ENCODE results near the gene PCDHB15.
"Not testable (repeated sequence)": the region's sequence is repeated elsewhere in the genome, so short reads cannot be mapped to it uniquely, and the experiment has no call there.

Gene PCDHB15

DNA sequence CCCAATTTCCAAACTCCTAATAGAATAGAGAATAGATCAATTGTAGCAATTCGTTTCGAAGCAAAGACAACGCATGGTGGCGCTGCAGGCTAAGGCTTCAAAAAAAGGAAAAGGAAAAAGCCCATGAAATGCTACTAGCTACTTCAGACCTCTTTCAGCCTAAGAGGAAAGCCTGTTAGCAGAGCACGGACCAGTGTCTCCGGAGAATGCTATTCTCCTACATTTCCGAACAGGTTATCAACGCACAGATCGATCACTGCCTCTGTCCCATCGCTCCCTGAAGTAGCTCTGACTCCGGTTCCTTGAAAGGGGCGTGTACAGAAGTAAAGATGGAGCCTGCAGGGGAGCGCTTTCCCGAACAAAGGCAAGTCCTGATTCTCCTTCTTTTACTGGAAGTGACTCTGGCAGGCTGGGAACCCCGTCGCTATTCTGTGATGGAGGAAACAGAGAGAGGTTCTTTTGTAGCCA is at the start of gene PCDHB15:
PCDHB15 (plus strand) TSS at position 146 of the 468 bp plus-strand sequence; CDS start at position 330, 184 bp downstream.
- Mint-ChIP-seq H3K4me3 (peak within 1 kb of the TSS; percentile 23), H3K27me3 (peaks cover 35% of the 10 kb centered on the region), H3K27ac (ENCODE audit: low read depth) (no peak within 1 kb of the TSS), H3K4me1 (no peaks in the 10 kb centered on the region), H3K9me3 (peaks cover 20% of the 10 kb centered on the region), H3K36me3 (ENCODE audit: insufficient read depth) (no peaks in the 10 kb centered on the region)
- no peak for ATAC-seq (replicated peaks; ENCODE audit: extremely low read depth, poor library complexity, severe bottlenecking)
- no peak for DNase-seq (ENCODE audit: low spot score in 2 of 2)

DNA sequence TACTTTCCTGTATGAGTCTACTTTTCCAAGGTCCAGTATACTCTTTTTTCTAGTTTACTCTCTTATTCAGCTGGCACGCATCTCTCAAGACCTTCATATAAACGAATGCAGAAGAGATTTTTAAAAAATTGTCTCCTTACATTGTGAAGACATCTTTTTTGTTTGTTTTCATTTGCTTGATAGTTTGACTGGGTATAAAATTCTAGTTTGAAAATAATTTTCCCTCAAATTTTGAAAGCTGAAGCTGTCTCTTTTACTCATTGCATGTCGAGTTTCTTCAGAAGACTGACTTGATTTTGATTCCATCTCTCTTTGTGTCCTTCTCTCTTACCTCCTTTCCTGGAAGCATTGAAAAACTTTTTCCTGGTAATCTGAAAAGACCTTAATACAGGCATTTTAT is 48.8 kb upstream of the PCDHB15 start:
- no peak overlapping the region for H3K27ac Mint-ChIP-seq (ENCODE audit: low read depth)
- peaks cover 22% of the 10 kb centered on the region for H3K9me3 Mint-ChIP-seq
- peaks cover 59% of the 10 kb centered on the region for H3K27me3 Mint-ChIP-seq
- no peaks in the 10 kb centered on the region for H3K36me3 Mint-ChIP-seq (ENCODE audit: insufficient read depth)
- no peak for ATAC-seq (replicated peaks; ENCODE audit: extremely low read depth, poor library complexity, severe bottlenecking)
- no peak for DNase-seq (ENCODE audit: low spot score in 2 of 2)
- no peak overlapping the region for H3K4me3 Mint-ChIP-seq
- H3K4me1 Mint-ChIP-seq, result no peaks in the 10 kb centered on the region

DNA sequence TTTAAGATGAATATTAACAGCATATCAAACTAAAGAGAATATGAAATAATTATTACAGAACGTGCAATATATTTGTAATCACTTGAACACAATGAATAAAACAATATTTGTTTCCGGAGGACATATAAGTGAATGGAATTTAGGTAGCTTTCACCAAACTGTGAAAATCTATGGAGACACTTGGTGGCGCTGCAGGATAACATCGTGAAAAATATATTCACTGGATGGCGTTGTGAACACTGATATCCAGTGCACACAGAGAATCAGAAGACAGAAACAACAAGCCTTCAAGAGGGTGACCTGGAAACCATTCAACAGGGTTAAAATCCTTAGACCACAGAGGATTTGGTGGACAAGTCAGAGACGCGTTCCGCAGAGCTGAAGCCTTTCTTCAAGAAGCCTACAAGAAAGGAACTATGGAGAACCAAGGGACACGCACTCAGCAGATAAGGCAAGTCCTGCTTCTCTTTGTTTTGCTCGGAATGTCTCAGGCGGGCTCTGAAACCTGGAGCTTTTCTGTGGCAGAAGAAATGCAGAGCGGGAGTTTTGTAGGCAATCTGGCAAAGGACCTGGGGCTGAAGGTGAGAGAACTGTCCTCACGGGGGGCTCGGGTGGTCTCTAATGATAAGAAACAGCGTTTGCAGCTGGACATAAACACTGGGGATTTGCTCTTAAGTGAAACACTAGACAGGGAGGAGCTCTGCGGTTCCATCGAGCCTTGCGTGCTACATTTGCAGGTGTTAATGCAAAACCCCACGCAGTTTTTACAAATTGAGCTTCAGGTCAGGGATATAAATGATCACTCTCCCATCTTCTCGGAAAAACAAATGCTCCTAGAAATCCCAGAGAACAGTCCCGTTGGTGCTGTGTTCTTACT is 45.6 kb upstream of the PCDHB15 start, which contains the start of gene PCDHB11:
PCDHB11 (plus strand) TSS at position 269 of the 877 bp plus-strand sequence; CDS start at position 417, 148 bp downstream.
- ATAC-seq (replicated peaks; ENCODE audit: extremely low read depth, poor library complexity, severe bottlenecking), result no peak
- Mint-ChIP-seq H3K4me3 (no peak within 1 kb of the TSS), H3K4me1 (no peaks in the 10 kb centered on the region), H3K27ac (ENCODE audit: low read depth) (no peak within 1 kb of the TSS), H3K36me3 (ENCODE audit: insufficient read depth) (no peaks in the 10 kb centered on the region), H3K9me3 (peaks cover 22% of the 10 kb centered on the region), H3K27me3 (peaks cover 55% of the 10 kb centered on the region)
- no peak for DNase-seq (ENCODE audit: low spot score in 2 of 2)

DNA sequence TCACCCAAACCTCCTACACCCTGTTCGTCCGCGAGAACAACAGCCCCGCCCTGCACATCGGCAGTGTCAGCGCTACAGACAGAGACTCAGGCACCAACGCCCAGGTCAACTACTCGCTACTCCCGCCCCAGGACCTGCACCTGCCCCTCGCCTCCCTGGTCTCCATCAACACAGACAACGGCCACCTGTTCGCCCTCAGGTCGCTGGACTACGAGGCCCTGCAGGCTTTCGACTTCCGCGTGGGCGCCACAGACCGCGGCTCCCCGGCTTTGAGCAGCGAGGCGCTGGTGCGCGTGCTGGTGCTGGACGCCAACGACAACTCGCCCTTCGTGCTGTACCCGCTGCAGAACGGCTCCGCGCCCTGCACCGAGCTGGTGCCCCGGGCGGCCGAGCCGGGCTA is 44.1 kb upstream of the PCDHB15 start:
- H3K4me1 Mint-ChIP-seq; H3K27ac Mint-ChIP-seq (ENCODE audit: low read depth); DNase-seq (ENCODE audit: low spot score in 2 of 2); ATAC-seq (replicated peaks; ENCODE audit: extremely low read depth, poor library complexity, severe bottlenecking); H3K36me3 Mint-ChIP-seq (ENCODE audit: insufficient read depth); H3K4me3 Mint-ChIP-seq: not testable (repeated sequence)
- H3K9me3 Mint-ChIP-seq, result peaks cover 22% of the 10 kb centered on the region
- H3K27me3 Mint-ChIP-seq, result peaks cover 71% of the 10 kb centered on the region

DNA sequence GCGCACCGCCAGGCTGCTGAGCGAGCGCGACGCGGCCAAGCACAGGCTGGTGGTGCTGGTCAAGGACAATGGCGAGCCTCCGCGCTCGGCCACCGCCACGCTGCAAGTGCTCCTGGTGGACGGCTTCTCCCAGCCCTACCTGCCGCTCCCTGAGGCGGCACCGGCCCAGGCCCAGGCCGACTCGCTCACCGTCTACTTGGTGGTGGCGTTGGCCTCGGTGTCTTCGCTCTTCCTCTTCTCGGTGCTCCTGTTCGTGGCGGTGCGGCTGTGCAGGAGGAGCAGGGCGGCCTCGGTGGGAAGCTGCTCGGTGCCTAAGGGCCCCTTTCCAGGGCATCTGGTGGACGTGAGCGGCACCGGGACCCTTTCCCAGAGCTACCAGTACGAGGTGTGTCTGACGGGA is 43.5 kb upstream of the PCDHB15 start:
- H3K4me3 Mint-ChIP-seq; H3K4me1 Mint-ChIP-seq; H3K27ac Mint-ChIP-seq (ENCODE audit: low read depth); DNase-seq (ENCODE audit: low spot score in 2 of 2); H3K36me3 Mint-ChIP-seq (ENCODE audit: insufficient read depth); ATAC-seq (replicated peaks; ENCODE audit: extremely low read depth, poor library complexity, severe bottlenecking): not testable (repeated sequence)
- Mint-ChIP-seq H3K27me3 (peaks cover 71% of the 10 kb centered on the region), H3K9me3 (peaks cover 17% of the 10 kb centered on the region)

DNA sequence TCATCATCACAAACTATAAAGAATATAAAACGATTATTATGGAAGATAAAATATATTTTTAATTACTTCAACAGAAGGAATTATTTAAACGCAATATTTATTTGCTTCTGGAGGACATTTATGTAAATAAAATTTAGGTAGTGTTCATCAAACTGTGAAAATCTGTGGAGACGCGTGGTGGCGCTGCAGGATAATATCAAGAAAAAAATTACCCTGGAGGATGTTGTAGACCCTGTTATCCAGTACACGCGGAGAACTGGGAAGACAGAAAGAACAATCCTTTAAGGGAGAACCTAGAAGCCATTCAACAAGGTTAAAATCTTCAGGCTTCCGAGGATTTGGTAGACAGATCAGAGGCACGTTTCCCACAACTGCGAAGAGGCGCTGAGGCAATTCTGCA is 36.7 kb upstream of the PCDHB15 start, which contains the start of gene PCDHB12:
PCDHB12 (plus strand) TSS at position 242 of the 400 bp plus-strand sequence. CDS start 189 bp downstream, outside the sequence.
- Mint-ChIP-seq H3K9me3 (no peaks in the 10 kb centered on the region), H3K27me3 (peaks cover 89% of the 10 kb centered on the region), H3K4me1 (no peaks in the 10 kb centered on the region), H3K36me3 (ENCODE audit: insufficient read depth) (no peaks in the 10 kb centered on the region), H3K27ac (ENCODE audit: low read depth) (no peak within 1 kb of the TSS), H3K4me3 (no peak within 1 kb of the TSS)
- DNase-seq (ENCODE audit: low spot score in 2 of 2) (no peak), ATAC-seq (replicated peaks; ENCODE audit: extremely low read depth, poor library complexity, severe bottlenecking) (no peak)

DNA sequence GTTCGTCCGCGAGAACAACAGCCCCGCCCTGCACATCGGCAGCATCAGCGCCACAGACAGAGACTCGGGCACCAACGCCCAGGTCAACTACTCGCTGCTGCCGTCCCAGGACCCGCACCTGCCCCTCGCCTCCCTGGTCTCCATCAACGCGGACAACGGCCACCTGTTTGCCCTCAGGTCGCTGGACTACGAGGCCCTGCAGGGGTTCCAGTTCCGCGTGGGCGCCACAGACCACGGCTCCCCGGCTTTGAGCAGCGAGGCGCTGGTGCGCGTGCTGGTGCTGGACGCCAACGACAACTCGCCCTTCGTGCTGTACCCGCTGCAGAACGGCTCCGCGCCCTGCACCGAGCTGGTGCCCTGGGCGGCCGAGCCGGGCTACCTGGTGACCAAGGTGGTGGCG is 34.9 kb upstream of the PCDHB15 start:
- not testable (repeated sequence) for H3K4me1 Mint-ChIP-seq; H3K36me3 Mint-ChIP-seq (ENCODE audit: insufficient read depth); ATAC-seq (replicated peaks; ENCODE audit: extremely low read depth, poor library complexity, severe bottlenecking); DNase-seq (ENCODE audit: low spot score in 2 of 2); H3K27ac Mint-ChIP-seq (ENCODE audit: low read depth); H3K9me3 Mint-ChIP-seq; H3K4me3 Mint-ChIP-seq
- peaks cover 80% of the 10 kb centered on the region for H3K27me3 Mint-ChIP-seq

DNA sequence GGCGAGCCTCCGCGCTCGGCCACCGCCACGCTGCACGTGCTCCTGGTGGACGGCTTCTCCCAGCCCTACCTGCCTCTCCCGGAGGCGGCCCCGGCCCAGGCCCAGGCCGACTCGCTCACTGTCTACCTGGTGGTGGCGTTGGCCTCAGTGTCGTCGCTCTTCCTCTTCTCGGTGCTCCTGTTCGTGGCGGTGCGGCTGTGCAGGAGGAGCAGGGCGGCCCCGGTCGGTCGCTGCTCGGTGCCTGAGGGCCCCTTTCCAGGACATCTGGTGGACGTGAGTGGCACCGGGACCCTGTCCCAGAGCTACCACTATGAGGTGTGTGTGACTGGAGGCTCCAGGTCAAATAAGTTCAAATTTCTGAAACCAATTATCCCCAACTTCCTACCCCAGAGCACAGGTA is 34.3 kb upstream of the PCDHB15 start:
- not testable (repeated sequence) for DNase-seq (ENCODE audit: low spot score in 2 of 2); H3K9me3 Mint-ChIP-seq; H3K36me3 Mint-ChIP-seq (ENCODE audit: insufficient read depth); ATAC-seq (replicated peaks; ENCODE audit: extremely low read depth, poor library complexity, severe bottlenecking); H3K4me3 Mint-ChIP-seq; H3K27ac Mint-ChIP-seq (ENCODE audit: low read depth); H3K4me1 Mint-ChIP-seq
- peaks cover 74% of the 10 kb centered on the region for H3K27me3 Mint-ChIP-seq

DNA sequence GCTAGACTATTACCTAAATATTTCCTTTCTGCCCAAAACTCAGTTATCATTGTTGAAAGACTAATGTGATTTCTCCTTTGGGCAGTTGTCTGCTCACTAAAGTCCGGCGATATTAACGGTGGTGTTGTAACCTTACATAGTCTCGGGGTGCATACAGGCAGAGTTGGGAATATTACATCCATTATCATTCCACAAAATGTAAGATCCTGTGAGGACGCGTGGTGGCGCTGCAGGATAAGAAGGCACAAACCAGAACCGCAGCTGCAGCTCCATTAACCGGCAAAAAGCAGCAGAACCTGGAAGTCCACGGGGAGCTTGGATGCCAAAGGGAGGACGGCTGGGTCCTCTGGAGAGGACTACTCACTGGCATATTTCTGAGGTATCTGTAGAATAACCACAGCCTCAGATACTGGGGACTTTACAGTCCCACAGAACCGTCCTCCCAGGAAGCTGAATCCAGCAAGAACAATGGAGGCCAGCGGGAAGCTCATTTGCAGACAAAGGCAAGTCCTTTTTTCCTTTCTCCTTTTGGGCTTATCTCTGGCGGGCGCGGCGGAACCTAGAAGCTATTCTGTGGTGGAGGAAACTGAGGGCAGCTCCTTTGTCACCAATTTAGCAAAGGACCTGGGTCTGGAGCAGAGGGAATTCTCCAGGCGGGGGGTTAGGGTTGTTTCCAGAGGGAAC is 31.4 kb upstream of the PCDHB15 start, which contains the start of gene PCDHB13:
PCDHB13 (plus strand) TSS at position 264 of the 684 bp plus-strand sequence; CDS start at position 469, 205 bp downstream.
- peak within 1 kb of the TSS; percentile 52 for H3K4me3 Mint-ChIP-seq
- H3K9me3 Mint-ChIP-seq; H3K36me3 Mint-ChIP-seq (ENCODE audit: insufficient read depth); DNase-seq (ENCODE audit: low spot score in 2 of 2); ATAC-seq (replicated peaks; ENCODE audit: extremely low read depth, poor library complexity, severe bottlenecking); H3K4me1 Mint-ChIP-seq: not testable (repeated sequence)
- H3K27ac Mint-ChIP-seq (ENCODE audit: low read depth), result peak within 1 kb of the TSS; percentile 35
- H3K27me3 Mint-ChIP-seq, result peaks cover 45% of the 10 kb centered on the region

DNA sequence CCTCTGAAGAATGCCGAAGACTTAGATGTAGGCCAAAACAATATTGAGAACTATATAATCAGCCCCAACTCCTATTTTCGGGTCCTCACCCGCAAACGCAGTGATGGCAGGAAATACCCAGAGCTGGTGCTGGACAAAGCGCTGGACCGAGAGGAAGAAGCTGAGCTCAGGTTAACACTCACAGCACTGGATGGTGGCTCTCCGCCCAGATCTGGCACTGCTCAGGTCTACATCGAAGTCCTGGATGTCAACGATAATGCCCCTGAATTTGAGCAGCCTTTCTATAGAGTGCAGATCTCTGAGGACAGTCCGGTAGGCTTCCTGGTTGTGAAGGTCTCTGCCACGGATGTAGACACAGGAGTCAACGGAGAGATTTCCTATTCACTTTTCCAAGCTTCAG is 30.6 kb upstream of the PCDHB15 start:
- H3K4me1 Mint-ChIP-seq; H3K36me3 Mint-ChIP-seq (ENCODE audit: insufficient read depth); ATAC-seq (replicated peaks; ENCODE audit: extremely low read depth, poor library complexity, severe bottlenecking); DNase-seq (ENCODE audit: low spot score in 2 of 2); H3K4me3 Mint-ChIP-seq; H3K27ac Mint-ChIP-seq (ENCODE audit: low read depth); H3K9me3 Mint-ChIP-seq: not testable (repeated sequence)
- H3K27me3 Mint-ChIP-seq, result peaks cover 41% of the 10 kb centered on the region

DNA sequence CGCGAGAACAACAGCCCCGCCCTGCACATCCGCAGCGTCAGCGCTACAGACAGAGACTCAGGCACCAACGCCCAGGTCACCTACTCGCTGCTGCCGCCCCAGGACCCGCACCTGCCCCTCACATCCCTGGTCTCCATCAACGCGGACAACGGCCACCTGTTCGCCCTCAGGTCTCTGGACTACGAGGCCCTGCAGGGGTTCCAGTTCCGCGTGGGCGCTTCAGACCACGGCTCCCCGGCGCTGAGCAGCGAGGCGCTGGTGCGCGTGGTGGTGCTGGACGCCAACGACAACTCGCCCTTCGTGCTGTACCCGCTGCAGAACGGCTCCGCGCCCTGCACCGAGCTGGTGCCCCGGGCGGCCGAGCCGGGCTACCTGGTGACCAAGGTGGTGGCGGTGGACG is 29.7 kb upstream of the PCDHB15 start:
- not testable (repeated sequence) for ATAC-seq (replicated peaks; ENCODE audit: extremely low read depth, poor library complexity, severe bottlenecking); H3K9me3 Mint-ChIP-seq; H3K27ac Mint-ChIP-seq (ENCODE audit: low read depth); H3K4me3 Mint-ChIP-seq; DNase-seq (ENCODE audit: low spot score in 2 of 2); H3K36me3 Mint-ChIP-seq (ENCODE audit: insufficient read depth); H3K4me1 Mint-ChIP-seq
- H3K27me3 Mint-ChIP-seq, result peaks cover 44% of the 10 kb centered on the region

DNA sequence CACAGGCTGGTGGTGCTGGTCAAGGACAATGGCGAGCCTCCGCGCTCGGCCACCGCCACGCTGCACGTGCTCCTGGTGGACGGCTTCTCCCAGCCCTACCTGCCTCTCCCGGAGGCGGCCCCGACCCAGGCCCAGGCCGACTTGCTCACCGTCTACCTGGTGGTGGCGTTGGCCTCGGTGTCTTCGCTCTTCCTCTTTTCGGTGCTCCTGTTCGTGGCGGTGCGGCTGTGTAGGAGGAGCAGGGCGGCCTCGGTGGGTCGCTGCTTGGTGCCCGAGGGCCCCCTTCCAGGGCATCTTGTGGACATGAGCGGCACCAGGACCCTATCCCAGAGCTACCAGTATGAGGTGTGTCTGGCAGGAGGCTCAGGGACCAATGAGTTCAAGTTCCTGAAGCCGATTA is 29.2 kb upstream of the PCDHB15 start:
- not testable (repeated sequence) for H3K4me3 Mint-ChIP-seq; H3K36me3 Mint-ChIP-seq (ENCODE audit: insufficient read depth); DNase-seq (ENCODE audit: low spot score in 2 of 2); H3K9me3 Mint-ChIP-seq; H3K27ac Mint-ChIP-seq (ENCODE audit: low read depth); ATAC-seq (replicated peaks; ENCODE audit: extremely low read depth, poor library complexity, severe bottlenecking); H3K4me1 Mint-ChIP-seq
- H3K27me3 Mint-ChIP-seq, result peaks cover 45% of the 10 kb centered on the region
